ENCODE measurements around the gene ZC3H10. TPM values are rescaled to one million over a fixed set of nuclear protein-coding genes. Genes with fewer than 3 reads are reported as not detected.

ZC3H10 gene
- total and polyA plus RNA-seq, 8 donors, result 4.2 to 8.7 (median 5.9) TPM

DNA sequence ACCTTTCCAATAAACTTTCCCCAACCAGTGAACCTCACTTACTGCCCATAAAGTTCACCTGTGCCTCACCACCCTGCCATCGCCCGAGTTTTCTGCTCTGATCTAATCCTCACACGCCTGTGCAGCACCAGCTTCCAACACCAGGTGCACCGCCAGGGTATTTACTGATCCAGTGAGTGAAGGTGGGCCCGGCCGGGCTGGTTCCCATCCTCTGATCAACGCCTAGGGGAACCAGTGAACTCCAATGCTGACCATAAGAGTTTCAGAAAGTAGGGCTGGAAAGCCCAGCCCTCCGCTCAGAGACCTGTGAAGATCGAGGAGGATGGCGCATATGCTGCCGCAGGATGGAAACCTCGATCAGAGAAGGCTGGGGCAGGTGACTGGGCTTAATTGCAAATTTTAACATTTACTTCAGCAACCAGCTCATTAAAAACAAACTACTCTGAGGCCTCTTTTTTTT lies 33.6 kb downstream of the ZC3H10 start:
- peak in 3 of 4 donors; percentile 55 to 81 (median 70) for DNase-seq

GRCh38 chr12:56152132-56152755 lies 34.2 kb downstream of the ZC3H10 start, which contains the start of gene MYL6B:
MYL6B (plus strand) TSS chr12:56152587; CDS start chr12:56153919, 1,332 bp downstream.
- H3K4me1 ChIP-seq, result peaks cover 5 to 38% of the 10 kb centered on the region in 2 donors
- DNase-seq (peak; percentile 89 to 97 (median 94)), ATAC-seq (peak; percentile 97)
- H3K36me3 ChIP-seq, result no peaks in the 10 kb centered on the region
- TF ChIP-seq CTCF (IDR thresholded peaks at IDR 0.05), result no peak
- intact Hi-C loops (cut with DNase I), result no loop called here
- peak within 1 kb of the TSS; percentile 68 to 79 for H3K4me3 ChIP-seq
- H3K27me3 ChIP-seq, result no peaks in the 10 kb centered on the region
- peak within 1 kb of the TSS; percentile 97 for H3K27ac ChIP-seq
- H3K9me3 ChIP-seq, result no peaks in the 10 kb centered on the region

More for the DNA sequence above, 33.6 kb downstream of the ZC3H10 start:
- no peaks in the 10 kb centered on the region for H3K27me3 ChIP-seq
- no peaks in the 10 kb centered on the region for H3K36me3 ChIP-seq
- H3K27ac ChIP-seq, result peak overlapping the region; percentile 97
- H3K9me3 ChIP-seq, result no peaks in the 10 kb centered on the region
- peak; percentile 76 for ATAC-seq
- TF ChIP-seq CTCF (IDR thresholded peaks at IDR 0.05), result peak in 1 of 2 donors; percentile 37
- H3K4me3 ChIP-seq, result peak overlapping the region; percentile 68 to 79
- intact Hi-C loops (cut with DNase I), result no loop called here
- peaks cover 1 to 39% of the 10 kb centered on the region in 2 donors for H3K4me1 ChIP-seq

GRCh38 chr12:56152756-56153677 lies 35.0 kb downstream of the ZC3H10 start:
- intact Hi-C loops (cut with DNase I), result no loop called here
- Histone ChIP-seq H3K36me3 (no peaks in the 10 kb centered on the region), H3K27me3 (no peaks in the 10 kb centered on the region), H3K27ac (peak overlapping the region; percentile 97), H3K4me1 (peaks cover 5 to 35% of the 10 kb centered on the region in 2 donors), H3K9me3 (no peaks in the 10 kb centered on the region), H3K4me3 (peak overlapping the region; percentile 68 to 79)
- no peak for DNase-seq
- ATAC-seq, result no peak
- TF ChIP-seq CTCF (IDR thresholded peaks at IDR 0.05), result no peak

DNA sequence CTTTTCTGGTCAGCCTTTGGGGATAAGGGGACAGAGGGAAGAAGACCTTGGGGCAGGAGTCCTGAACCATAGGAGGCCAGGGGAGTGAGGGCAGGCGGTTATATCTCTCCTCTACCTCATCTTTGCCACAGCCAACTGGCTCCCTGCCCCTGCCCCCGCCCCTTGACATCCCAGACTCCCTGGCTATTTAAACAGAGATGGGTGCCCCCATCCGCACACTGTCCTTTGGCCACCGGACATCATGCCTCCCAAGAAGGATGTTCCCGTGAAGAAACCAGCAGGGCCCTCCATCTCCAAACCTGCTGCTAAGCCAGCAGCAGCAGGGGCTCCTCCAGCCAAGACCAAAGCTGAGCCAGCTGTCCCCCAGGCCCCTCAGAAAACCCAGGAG lies 35.6 kb downstream of the ZC3H10 start:
- no peaks in the 10 kb centered on the region for H3K9me3 ChIP-seq
- no peaks in the 10 kb centered on the region for H3K36me3 ChIP-seq
- no peak overlapping the region for H3K4me3 ChIP-seq
- intact Hi-C loops (cut with DNase I), result no loop called here
- DNase-seq, result no peak
- no peak for ATAC-seq
- peaks cover 5 to 35% of the 10 kb centered on the region in 2 donors for H3K4me1 ChIP-seq
- TF ChIP-seq CTCF (IDR thresholded peaks at IDR 0.05), result no peak
- no peaks in the 10 kb centered on the region for H3K27me3 ChIP-seq
- no peak overlapping the region for H3K27ac ChIP-seq

Measured in left lung (tissue), 10 donors.